ENCODE data around the gene CREB3L2. TPM values are rescaled to one million over a fixed set of nuclear protein-coding genes. Genes with fewer than 3 reads are reported as not detected.
A peak's percentile ranks its signal among the peaks of the same experiment; 100 is the strongest.

The CREB3L2 gene
- total and polyA plus RNA-seq, 2 of the 8 experiments (the other 6 are each of a cell fraction or from before 2014, with no cell fraction given): 14.4 to 48.3 TPM

GRCh38 chr7:138001529-138002095, at the start of gene CREB3L2 (continued):
- TF ChIP-seq CHD1 (IDR thresholded peaks at IDR 0.05; ENCODE audit: low read depth, low read length) (no peak), KDM5A (IDR thresholded peaks at IDR 0.05; ENCODE audit: low read length) (0 out of 2 replicates have a peak, but pooled peaks have one; percentile 26), EZH2 (IDR thresholded peaks at IDR 0.05; ENCODE audit: low read depth, low read length, severe bottlenecking) (no peak), TEAD4 (IDR thresholded peaks at IDR 0.05; ENCODE audit: low read depth, low read length) (no peak), FOSL1 (IDR thresholded peaks at IDR 0.05; ENCODE audit: insufficient read depth, low read depth, low read length) (no peak), POLR2AphosphoS5 (IDR thresholded peaks at IDR 0.05; ENCODE audit: low read depth, low read length) (0 out of 2 replicates have a peak, but pooled peaks have one; percentile 29), SP2 (IDR thresholded peaks at IDR 0.05; ENCODE audit: low read length) (no peak), TAF7 (optimal IDR thresholded peaks at IDR 0.05; ENCODE audit: borderline replicate concordance, low read depth, low read length) (peak; percentile 75), PHF8 (conservative IDR thresholded peaks at IDR 0.05; ENCODE audit: low read depth, low read length) (peak; percentile 55), TAF1 (IDR thresholded peaks at IDR 0.05; ENCODE audit: low read depth, low read length) (peak; percentile 82), NRF1 (IDR thresholded peaks at IDR 0.05; ENCODE audit: low read depth, low read length) (no peak), BRCA1 (IDR thresholded peaks at IDR 0.05; ENCODE audit: low read depth, low read length) (no peak), E2F6 (IDR thresholded peaks at IDR 0.05) (no peak), SRF (IDR thresholded peaks at IDR 0.05; ENCODE audit: low read depth, low read length) (no peak), MAX (IDR thresholded peaks at IDR 0.05) (peak; percentile 84), SAP30 (IDR thresholded peaks at IDR 0.05; ENCODE audit: insufficient read depth, insufficient replicate concordance, low read length) (peak; percentile 65), POLR2A (IDR thresholded peaks at IDR 0.05; ENCODE audit: control extremely low read depth in 1 of 2, low read depth in 2 of 2, low read length in 2 of 2) (peak in 1 of 2 experiments; percentile 66; a peak in 2 of 3 replicates), ATF3 (IDR thresholded peaks at IDR 0.05; ENCODE audit: insufficient read depth, low read depth, low read length) (no peak), KDM1A (IDR thresholded peaks at IDR 0.05; ENCODE audit: borderline replicate concordance, low read length) (no peak), BACH1 (IDR thresholded peaks at IDR 0.05; ENCODE audit: low read length) (no peak), POU5F1 (IDR thresholded peaks at IDR 0.05; ENCODE audit: low read depth, low read length) (no peak), HDAC2 (IDR thresholded peaks at IDR 0.05; ENCODE audit: borderline replicate concordance in 1 of 2, low read depth in 2 of 2, low read length in 2 of 2) (peak in 1 of 2 experiments; percentile 98; a peak in 2 of 4 replicates), CBX8 (IDR thresholded peaks at IDR 0.05; ENCODE audit: borderline replicate concordance, low read depth, low read length) (no peak), TBP (IDR thresholded peaks at IDR 0.05; ENCODE audit: low read depth, low read length) (peak; percentile 82)
